COR-L47 (cell line): ENCODE results near the gene GGCT.

ENCODE experiments used
- DNase-seq: peaks from one replicate; lab custom pipeline; 2025; lab: John Stamatoyannopoulos, UW

GGCT gene

GRCh38 chr7:30478349-30479201, 26.1 kb downstream of the GGCT start, which contains the start of gene NOD1:
Gene NOD1 (minus strand): TSS chr7:30478784. CDS start chr7:30456921, 21,863 bp downstream.
- peak; percentile 49 for DNase-seq

- DNase-seq: peak; percentile 69
These were observed 28.0 kb downstream of the GGCT start for GRCh38 chr7:30476459-30477145.

GRCh38 chr7:30475580-30475979, 29.0 kb downstream of the GGCT start:
- no peak for DNase-seq

GRCh38 chr7:30474893-30475292, 29.7 kb downstream of the GGCT start:
- no peak for DNase-seq

- DNase-seq: no peak
These were observed 30.1 kb downstream of the GGCT start for GRCh38 chr7:30474485-30474884.

- no peak for DNase-seq
These were observed 30.7 kb downstream of the GGCT start for GRCh38 chr7:30473903-30474302.

GRCh38 chr7:30472784-30473775, 31.5 kb downstream of the GGCT start:
- no peak for DNase-seq

GRCh38 chr7:30472081-30472783, 32.4 kb downstream of the GGCT start:
- no peak for DNase-seq

- no peak for DNase-seq
These were observed 33.4 kb downstream of the GGCT start for GRCh38 chr7:30471205-30471604.

GRCh38 chr7:30470771-30471170, 33.9 kb downstream of the GGCT start:
- no peak for DNase-seq

- no peak for DNase-seq
These were observed 34.4 kb downstream of the GGCT start for GRCh38 chr7:30470163-30470770.

GRCh38 chr7:30469303-30469702, 35.3 kb downstream of the GGCT start:
- DNase-seq: no peak

GRCh38 chr7:30468791-30469190, 35.8 kb downstream of the GGCT start:
- no peak for DNase-seq

- DNase-seq: no peak
These were observed 36.6 kb downstream of the GGCT start for GRCh38 chr7:30468041-30468440.

GRCh38 chr7:30467271-30467670, 37.4 kb downstream of the GGCT start:
- no peak for DNase-seq

- no peak for DNase-seq
These were observed 38.4 kb downstream of the GGCT start for GRCh38 chr7:30466266-30466665.

- DNase-seq: no peak
These were observed 38.8 kb downstream of the GGCT start for GRCh38 chr7:30465811-30466180.

- peak; percentile 25 for DNase-seq
These were observed 39.4 kb downstream of the GGCT start for GRCh38 chr7:30465046-30465810.

- DNase-seq: no peak
These were observed 40.4 kb downstream of the GGCT start for GRCh38 chr7:30464231-30464671.
